Activated T-cell treated with anti-CD3 and anti-CD28 coated beads, Interleukin-2, amount 50 U/mL, for 48 hours (primary cell): ENCODE data around the gene AFAP1.

Experiments used
- DNase-seq, 2 experiments: peaks; one replicate each; pipeline ENCODE4 v3.0.0-alpha.2; 2020

The AFAP1 gene

GRCh38 chr4:7817877-7818398, 121.7 kb downstream of the AFAP1 start:
- no peak for DNase-seq

GRCh38 chr4:7816771-7817170, 122.9 kb downstream of the AFAP1 start:
- DNase-seq: no peak

DNA sequence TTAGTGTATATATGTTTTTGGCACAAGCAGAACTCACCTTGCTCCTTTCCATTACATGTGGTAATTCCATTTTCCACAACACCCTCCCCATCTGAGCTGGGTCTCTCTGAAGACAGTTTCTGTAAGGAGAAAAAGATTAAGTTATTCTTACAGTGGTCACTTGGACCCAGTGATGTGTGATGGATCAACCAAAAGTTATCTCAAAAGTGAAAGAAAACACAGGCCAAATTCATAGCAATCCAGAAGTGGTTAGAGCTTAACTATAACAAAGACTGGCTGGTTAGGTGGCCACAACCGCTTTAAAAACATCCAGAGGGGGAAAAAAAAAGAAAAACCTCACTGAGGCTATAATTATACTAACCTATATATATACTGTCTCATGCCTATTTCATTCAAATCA, 123.7 kb downstream of the AFAP1 start:
- DNase-seq: no peak

DNA sequence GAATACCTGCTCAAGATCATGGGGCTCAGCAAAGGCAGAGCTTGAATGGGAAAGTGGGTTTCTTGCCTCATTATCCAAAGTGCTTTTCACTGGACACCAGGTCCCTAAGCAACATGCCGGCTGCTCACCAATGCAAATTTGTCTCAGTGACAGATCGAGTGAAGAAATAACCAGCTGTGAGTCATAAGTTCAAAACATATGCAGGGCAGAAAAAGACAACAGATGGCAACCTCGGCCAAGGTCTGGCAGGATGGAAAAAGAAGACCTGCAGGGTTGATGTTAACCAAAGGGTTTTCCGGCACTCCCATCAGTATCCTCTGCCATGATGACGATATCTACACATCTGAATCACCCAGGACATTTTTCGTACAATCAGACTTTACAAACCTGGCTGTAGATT, 124.1 kb downstream of the AFAP1 start:
- DNase-seq: no peak

DNA sequence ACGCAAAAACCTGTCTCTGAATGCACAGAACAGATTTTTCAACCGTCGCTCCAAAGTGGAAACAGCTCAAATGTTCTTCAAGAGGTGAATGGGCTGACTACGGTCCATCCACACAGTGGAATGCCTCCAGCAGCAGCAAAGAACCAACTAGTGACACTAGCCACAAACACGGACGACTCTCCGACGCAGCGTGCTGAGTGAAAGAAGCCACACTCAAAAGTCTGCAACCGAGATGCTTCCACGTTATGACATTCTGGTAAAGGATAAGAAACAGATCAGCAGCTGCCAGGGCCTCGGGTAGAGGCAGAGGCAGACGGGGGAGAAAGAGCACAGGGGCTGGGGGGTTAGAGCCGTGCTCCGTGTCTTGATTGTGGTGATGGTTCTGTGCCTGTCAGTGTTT, 125.2 kb downstream of the AFAP1 start:
- DNase-seq: no peak

DNA sequence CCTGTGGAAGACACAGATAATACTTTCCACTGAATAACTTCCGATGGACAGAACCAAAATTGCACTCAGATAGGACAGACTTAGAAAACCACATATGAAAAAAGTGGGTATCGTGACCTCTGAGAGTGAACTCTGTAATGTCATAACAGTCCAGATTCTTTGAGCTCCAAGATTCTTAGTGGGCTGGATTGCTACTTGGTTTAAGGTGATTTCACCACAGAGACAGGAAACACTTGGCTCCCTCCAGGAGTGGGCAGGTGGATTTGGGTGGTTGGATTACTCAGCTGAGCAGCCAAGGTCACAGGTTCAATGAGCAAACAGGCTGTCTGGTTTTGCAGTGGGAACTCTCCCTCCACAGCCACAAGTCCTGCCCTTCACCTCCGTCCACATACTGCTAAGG, 126.0 kb downstream of the AFAP1 start:
- DNase-seq: no peak

DNA sequence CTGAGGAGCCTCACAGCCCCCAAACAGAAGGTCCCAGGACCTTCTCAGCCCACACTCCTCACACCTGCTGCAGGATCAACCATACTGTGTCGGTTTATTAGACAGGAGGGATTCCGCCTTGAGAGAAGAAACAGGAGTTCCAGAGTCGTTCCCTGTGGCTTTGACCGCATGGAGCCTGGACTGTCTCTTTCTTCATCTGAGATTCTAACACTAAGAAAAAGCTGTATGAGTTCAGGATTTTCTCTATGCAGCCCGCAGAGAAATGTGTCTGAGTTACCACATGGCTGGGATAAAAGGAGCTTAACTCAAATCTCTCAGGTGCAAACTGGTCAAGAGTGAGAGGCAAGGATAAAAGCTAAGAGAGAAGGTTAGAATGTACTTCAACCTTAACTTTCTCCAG, 126.7 kb downstream of the AFAP1 start:
- DNase-seq: no peak

GRCh38 chr4:7812231-7812857, 127.3 kb downstream of the AFAP1 start:
- DNase-seq: no peak

DNA sequence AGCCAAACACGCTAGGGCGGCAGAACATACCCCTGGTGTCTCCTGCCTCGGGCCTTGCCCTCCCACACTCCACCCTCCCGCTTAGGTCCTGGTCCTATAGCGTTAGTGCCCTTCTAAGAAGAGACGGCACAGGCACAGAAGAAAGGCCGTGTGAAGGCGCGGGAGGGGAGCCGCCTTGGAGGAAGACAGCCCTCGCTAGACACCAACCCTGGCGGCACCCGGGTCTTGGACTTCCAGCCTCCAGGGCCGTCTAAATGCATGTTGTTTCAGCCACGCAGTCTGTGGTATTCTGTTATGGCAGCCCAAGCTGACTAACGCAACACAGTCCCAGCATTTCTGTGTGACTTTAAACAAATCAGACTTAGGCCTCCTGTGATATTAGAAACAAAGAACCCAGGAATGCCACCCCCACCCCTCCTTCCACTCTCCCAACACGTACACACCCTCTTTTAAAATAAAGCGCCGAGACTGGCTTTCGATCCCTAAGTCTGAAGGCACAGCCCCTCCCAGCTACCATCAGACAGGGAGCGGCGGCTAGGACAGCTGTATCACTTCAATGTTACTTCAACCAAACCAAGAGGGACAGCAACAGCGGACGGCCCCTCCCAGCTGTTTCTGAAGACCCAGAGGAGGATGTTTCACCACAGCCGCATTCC, 128.0 kb downstream of the AFAP1 start:
- no peak for DNase-seq

DNA sequence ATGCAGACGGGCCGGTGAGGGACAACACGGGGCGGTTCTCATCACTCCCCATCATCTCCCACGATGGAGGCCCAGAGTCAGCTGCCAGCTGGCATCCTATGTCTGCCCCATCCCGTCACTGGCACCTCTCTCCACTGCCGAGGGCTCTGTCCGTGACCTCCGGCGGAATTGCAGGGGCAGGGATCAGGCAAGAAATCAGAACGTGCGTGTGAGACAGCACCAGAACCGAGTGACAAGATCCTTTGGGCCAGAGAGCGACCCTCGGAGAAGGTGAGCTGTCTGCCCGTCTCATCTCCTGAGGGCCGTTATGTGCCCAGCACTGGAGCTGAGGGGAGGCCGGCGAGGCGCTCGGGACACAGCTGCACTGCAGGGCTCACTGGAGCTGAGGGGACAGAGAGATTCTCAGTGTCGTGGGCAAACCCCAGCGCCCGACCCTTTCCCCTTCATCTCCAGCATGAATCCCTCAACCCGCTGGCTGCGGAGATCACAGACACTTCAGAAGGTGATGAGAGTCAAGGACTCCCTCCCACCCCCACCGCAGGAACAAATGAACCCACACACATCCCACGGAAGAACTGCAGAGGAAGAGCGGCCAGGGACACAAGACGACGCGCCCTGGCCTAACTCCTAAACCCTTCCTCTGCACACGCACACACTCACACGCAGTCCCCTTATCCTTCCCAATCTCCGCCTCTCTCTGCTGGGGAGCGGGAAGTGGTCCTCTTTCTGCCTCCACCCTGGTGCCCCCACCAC, 128.7 kb downstream of the AFAP1 start:
- DNase-seq: no peak

DNA sequence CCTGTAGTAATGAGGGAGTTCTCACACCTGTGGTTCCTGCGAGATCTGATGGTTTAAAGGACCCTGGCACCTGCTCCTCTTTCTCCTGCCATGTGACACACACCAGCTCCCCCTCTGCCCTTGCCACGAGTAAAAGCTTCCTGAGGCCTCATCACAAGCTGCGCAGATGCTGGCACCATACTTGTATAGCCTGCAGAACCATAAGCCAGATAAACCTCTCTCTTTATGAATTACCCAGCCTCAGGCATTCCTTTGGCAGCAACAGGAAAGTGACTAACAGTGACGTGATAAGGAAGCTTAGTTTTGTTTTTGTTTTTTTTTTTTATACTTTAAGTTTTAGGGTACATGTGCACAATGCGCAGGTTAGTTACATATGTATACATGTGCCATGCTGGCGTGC, 130.9 kb downstream of the AFAP1 start:
- no peak for DNase-seq

GRCh38 chr4:7808181-7808580, 131.5 kb downstream of the AFAP1 start:
- no peak for DNase-seq

DNA sequence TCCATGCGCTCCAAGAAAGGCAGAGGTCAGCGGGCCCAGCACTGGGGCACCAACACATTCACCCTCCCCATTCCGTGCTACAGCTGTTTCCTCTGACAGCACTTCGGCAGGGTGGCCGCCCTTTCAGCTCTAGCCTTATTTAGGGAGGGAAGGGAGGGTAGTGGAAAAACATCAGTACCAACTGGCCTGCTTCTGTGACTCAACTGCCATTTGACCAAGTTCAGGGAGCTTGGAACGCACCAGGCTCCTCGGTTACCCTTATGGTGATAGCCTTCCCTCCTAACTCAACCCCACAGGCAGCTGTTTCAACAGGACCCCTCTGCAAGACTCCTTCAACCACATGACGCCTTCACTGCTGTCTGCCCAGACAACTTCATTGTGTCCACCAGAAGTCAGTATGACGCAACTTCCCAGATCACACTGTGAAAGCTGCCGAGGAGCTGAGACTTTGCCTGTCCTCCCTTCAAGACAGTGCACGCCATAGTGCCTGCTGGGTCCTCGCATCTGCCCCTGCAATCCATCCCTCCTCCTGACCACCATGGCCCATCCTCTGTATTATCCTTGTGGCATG, 132.2 kb downstream of the AFAP1 start:
- DNase-seq: no peak

GRCh38 chr4:7806338-7807090, 133.1 kb downstream of the AFAP1 start:
- no peak for DNase-seq

- DNase-seq: no peak
Observed at GRCh38 chr4:7805533-7806337, 133.9 kb downstream of the AFAP1 start.

DNA sequence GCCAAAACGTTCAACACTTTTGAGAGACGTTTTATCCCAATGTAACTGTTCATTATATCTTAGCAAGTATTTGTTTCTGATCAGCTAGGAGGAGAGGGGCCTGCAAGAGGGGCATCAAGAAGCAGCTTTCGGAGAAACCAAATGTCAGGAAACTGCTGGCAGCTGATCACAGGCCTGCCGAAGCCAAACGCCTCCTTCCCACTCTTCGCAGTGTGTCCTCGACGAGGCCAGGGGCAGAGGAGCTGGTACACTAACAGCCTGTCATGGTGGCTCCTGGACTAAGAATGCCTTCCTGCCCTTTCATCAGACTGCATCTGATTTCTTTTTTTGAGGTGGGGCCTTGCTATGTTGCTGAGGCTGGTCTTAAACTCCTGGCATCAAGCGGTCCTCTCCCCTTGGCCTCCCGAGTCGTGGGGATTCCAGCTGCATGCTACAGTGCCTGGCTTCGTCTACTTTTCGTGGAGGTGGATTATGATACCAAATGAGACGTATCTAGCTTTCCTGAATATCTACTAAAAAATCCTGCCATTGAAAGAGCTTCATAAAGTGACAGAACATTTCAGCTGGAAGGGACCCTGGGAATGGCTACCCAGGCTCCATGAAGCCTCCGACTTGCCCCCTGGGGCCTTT, 134.8 kb downstream of the AFAP1 start:
- no peak for DNase-seq

GRCh38 chr4:7803992-7804755, 135.5 kb downstream of the AFAP1 start:
- DNase-seq: peak; percentile 89 to 91

- DNase-seq: no peak
Observed at GRCh38 chr4:7803371-7803770, 136.3 kb downstream of the AFAP1 start.

DNA sequence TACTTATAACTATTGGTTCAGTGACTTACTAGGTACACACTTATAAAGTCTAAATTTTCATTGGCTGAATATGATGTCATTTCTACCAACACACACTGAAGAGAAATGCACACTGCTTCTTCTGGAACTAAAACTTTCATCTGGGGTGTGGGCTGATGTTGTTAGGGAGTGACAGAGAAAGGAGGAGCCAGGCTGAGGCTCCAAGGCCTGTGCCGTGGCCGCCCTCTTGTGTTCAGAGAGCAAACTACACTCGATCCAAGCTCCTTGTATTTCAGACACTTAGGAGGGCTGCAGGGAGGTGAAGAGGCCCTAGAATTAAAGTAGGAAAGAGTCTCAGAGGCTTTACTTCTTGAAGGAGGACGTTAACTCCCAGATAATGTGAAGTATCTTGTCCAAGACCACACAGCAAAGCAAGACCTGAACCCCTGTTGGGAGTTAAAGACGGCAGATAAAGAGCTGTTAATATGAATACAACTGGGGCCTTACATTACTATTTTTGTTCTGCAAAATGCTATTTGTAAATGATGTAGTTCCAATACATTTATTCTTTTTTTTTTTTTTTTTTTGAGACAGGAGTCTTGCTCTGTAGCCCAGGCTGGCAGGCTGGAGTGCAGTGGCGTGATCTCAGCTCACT, 137.5 kb downstream of the AFAP1 start:
- peak; percentile 88 for DNase-seq

- no peak for DNase-seq
Observed at GRCh38 chr4:7801641-7802040, 138.0 kb downstream of the AFAP1 start.
